CD4-positive, alpha-beta memory T cell (primary cell): ENCODE measurements around the gene FEN1. TPM values are rescaled to one million over a fixed set of nuclear protein-coding genes. Genes with fewer than 3 reads are reported as not detected.

ENCODE experiments used
- CTCF ChIA-PET: fragments of 350-600 bp; sonication (Branson Sonifier 250); formaldehyde crosslinking; loops from one replicate; lab custom pipeline; 2021; ENCODE audit warnings: inconsistent platforms; ENCODE audit not compliant: partially characterized antibody; lab: Charles Lee
- POLR2A ChIA-PET: fragments of 350-600 bp; sonication (Branson Sonifier 250); formaldehyde crosslinking; loops from one replicate; lab custom pipeline; 2021; ENCODE audit not compliant: partially characterized antibody; lab: Charles Lee
- DNase-seq, 5 donors: peaks; one replicate each; pipeline versions ENCODE4 v3.0.0 to v3.0.0-alpha.2; 2020 to 2022; ENCODE audit warnings: mixed read lengths in 1 of 5
- H3K27ac ChIP-seq: one replicate; pipeline ENCODE4 v1.7.0; 2013; ENCODE audit warnings: low read depth, low read length
- H3K27me3 ChIP-seq: 2 replicates; pipeline ENCODE4 v1.7.0; 2013; ENCODE audit warnings: mild to moderate bottlenecking, low read length, moderate library complexity; ENCODE audit not compliant: insufficient read depth
- H3K36me3 ChIP-seq: 2 replicates; pipeline ENCODE4 v1.7.0; 2013; ENCODE audit warnings: mild to moderate bottlenecking, low read length, moderate library complexity; ENCODE audit not compliant: insufficient read depth
- H3K4me1 ChIP-seq: 2 replicates; pipeline ENCODE4 v1.7.0; 2013; ENCODE audit warnings: mild to moderate bottlenecking, low read length, moderate library complexity; ENCODE audit not compliant: insufficient read depth
- H3K4me3 ChIP-seq, 2 donors: one replicate each; pipeline ENCODE4 v1.7.0; 2013; ENCODE audit warnings: low read length in 2 of 2, mild to moderate bottlenecking in 1 of 2
- H3K9me3 ChIP-seq, 2 donors: one replicate each; pipeline ENCODE4 v1.7.0; 2013; ENCODE audit warnings: low read length in 2 of 2, control low read depth in 1 of 2; ENCODE audit not compliant: control insufficient read depth in 1 of 2
- H3K27ac Mint-ChIP-seq, 7 donors: one replicate each; pipeline ENCODE4 v1.8.0; 2020 to 2021; ENCODE audit warnings: mixed read lengths in 7 of 7, mild to moderate bottlenecking in 6 of 7, inconsistent platforms in 3 of 7, moderate library complexity in 3 of 7
- H3K27me3 Mint-ChIP-seq, 2 donors: one replicate each; pipeline ENCODE4 v1.8.0; 2020 to 2021; ENCODE audit warnings: mixed read lengths in 2 of 2
- H3K36me3 Mint-ChIP-seq, 2 donors: one replicate each; pipeline ENCODE4 v1.8.0; 2020 to 2021; ENCODE audit warnings: mixed read lengths in 2 of 2, inconsistent platforms in 1 of 2, mild to moderate bottlenecking in 1 of 2
- H3K4me1 Mint-ChIP-seq, 4 donors: one replicate each; pipeline ENCODE4 v1.8.0; 2020 to 2021; ENCODE audit warnings: mixed read lengths in 4 of 4, mild to moderate bottlenecking in 1 of 4
- H3K4me3 Mint-ChIP-seq, 8 donors: one replicate each; pipeline ENCODE4 v1.8.0; 2020 to 2021; ENCODE audit warnings: mixed read lengths in 8 of 8, mild to moderate bottlenecking in 7 of 8, moderate library complexity in 6 of 8, inconsistent platforms in 3 of 8
- H3K9me3 Mint-ChIP-seq, 8 donors: one replicate each; pipeline ENCODE4 v1.8.0; 2020 to 2021; ENCODE audit warnings: mixed read lengths in 8 of 8, mild to moderate bottlenecking in 5 of 8, inconsistent platforms in 3 of 8, moderate library complexity in 1 of 8
- intact Hi-C: fragments of 100-400 bp; cut with micrococcal nuclease; formaldehyde crosslinking; loops from one replicate; pipeline ENCODE4 v1.15.1; 2023
- polyA plus RNA-seq, 2 donors: library from polyadenylated mRNA; unstranded; fragments of 300-500 nt; fragmentation: Illumina TruSeq; gene quantifications; one replicate each; pipeline ENCODE4 v1.2.3, GENCODE V29; 2021
- total RNA-seq, 2 experiments: library from RNA; stranded (reverse); gene quantifications; one replicate each; pipeline ENCODE4 v1.2.3, GENCODE V29; 2021

FEN1 gene
- total and polyA plus RNA-seq, 4 experiments from 2014 or later = 7.4 to 15.4 (median 10.4) TPM

DNA sequence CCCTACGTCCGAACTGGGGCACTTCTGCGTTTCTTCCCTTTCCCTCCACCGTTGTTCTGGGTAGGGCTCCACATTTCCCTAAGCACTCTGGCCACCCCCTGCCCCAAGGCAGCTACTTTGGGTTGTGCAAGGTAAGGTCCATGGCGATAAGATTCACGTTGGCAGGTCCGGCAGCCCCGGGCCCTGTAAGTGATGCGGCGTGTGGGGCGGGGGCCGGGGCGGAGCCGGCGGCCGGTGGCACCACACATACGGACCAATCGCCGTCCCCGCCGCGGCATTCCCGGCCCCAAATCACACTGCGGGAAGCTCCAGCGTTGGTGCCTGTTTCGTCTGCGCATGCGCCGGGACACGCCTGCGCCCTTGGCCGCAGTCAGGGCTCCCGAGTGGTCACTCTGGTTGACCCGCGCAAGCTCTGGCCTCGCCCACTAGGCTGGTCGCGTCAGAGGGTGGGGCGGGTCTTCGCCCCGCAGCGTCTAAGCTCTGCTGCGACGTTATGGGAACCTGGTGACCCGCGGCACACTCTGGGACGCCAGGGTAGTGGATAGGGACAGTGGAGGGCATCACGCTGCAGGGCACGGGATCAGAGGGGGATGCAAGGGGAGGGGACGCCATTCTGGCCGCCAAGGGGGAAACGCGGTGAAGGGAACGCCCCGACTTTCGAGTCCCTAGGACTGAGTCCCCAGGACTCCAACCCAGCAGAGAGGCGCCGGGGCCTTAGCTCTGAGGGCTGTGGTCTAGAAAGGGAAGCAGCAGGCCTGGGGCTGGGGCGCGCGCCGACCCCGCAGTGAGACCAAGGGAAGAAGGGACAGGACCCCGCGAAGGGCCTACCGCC lies 22.5 kb downstream of the FEN1 start:
- peaks cover 3 to 18% (median 7%) of the 10 kb centered on the region in 4 donors for H3K4me1 Mint-ChIP-seq
- no peaks in the 10 kb centered on the region for H3K9me3 ChIP-seq
- H3K36me3 ChIP-seq = no peaks in the 10 kb centered on the region
- peak overlapping the region; percentile 73 to 77 for H3K4me3 ChIP-seq
- H3K27me3 ChIP-seq = peaks cover 10% of the 10 kb centered on the region
- ChIA-PET CTCF (interaction anchor here (1.0 to 9.4 kb wide), 11 partner anchors 8 to 293 kb away, joined by 3 to 95 read pairs (median 8); partner anchors contain the start of genes FEN1 and TMEM258), POLR2A (interaction anchor here (0.6 to 4.1 kb wide), 11 partner anchors 11 to 309 kb away, joined by 3 to 28 read pairs (median 5); partner anchors contain the start of genes FADS2, FEN1, FTH1 and INCENP)
- intact Hi-C loops = loop anchor here (1.0 to 5.0 kb wide), 2 partner anchors 18 to 77 kb away; partner anchors contain the start of gene FADS3
- H3K27me3 Mint-ChIP-seq = peaks cover 4 to 19% of the 10 kb centered on the region in 2 donors
- peak overlapping the region in 6 of 7 donors; percentile 65 to 88 (median 76) for H3K27ac Mint-ChIP-seq
- H3K4me3 Mint-ChIP-seq = peak overlapping the region; percentile 84 to 97 (median 92)
- H3K27ac ChIP-seq = no peak overlapping the region
- H3K4me1 ChIP-seq = peaks cover 21% of the 10 kb centered on the region
- H3K9me3 Mint-ChIP-seq = no peaks in the 10 kb centered on the region
- peaks cover 0 to 4% of the 10 kb centered on the region in 2 donors for H3K36me3 Mint-ChIP-seq
- DNase-seq = peak in 3 of 5 donors; percentile 12 to 61 (median 45)

DNA sequence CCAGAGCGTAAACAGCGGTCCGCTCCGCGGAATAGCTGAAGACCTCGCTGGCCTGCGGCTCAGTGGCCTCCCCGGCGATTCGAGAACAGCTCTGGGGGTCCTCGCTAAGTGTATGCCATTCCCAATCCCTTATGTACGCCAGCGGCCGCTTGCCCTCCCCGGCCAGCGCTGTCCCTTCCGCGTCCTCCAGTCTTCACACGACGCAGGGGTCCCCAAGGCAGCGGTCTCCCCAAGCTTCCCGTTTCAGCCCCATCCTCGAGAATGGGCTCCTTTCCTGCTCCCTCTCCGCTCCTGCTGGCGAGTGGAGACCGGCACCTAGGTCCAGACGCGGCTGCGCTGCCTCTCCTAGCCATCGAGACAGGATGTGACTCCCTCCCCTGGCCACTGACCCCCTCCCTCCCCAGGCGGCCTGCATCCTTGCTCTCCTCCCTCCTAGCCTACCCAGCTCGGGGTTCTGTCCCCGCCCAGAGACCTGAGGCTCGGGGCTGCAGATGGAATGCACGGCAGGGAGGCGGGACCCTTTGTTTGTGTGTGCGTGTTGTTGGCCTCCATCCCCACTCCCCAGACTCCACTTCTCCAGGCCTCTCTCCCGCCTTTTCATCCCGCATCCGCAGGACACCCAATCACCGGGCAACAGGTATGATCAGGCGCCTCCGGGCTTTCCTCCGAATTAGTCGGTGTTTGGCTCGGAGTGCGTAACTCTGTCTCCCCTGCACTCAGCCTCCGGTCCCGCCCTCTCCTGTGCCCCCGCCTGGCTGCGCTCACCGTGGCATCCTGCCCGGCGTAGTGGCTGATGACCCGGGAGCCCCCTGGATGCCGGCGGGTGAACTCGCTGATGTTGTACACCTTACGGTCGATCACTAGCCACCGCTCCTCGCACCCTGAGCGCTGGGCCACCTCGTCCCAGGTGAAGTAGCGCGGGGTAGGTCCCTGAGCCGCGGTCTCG lies 23.4 kb downstream of the FEN1 start:
- ChIA-PET POLR2A (interaction anchor here (0.7 to 4.1 kb wide), 10 partner anchors 12 to 308 kb away, joined by 3 to 28 read pairs (median 12); partner anchors contain the start of genes FADS2, FEN1, FTH1 and INCENP), CTCF (interaction anchor here (1.0 to 9.4 kb wide), 9 partner anchors 9 to 292 kb away, joined by 3 to 95 read pairs (median 8); partner anchors contain the start of genes FEN1 and TMEM258)
- peak overlapping the region; percentile 73 to 77 for H3K4me3 ChIP-seq
- H3K9me3 Mint-ChIP-seq = no peaks in the 10 kb centered on the region
- peaks cover 0 to 4% of the 10 kb centered on the region in 2 donors for H3K36me3 Mint-ChIP-seq
- H3K27me3 ChIP-seq = peaks cover 10% of the 10 kb centered on the region
- H3K4me1 Mint-ChIP-seq = peaks cover 3 to 18% (median 7%) of the 10 kb centered on the region in 4 donors
- peak; percentile 38 to 71 (median 58) for DNase-seq
- no peaks in the 10 kb centered on the region for H3K9me3 ChIP-seq
- H3K4me3 Mint-ChIP-seq = peak overlapping the region; percentile 84 to 97 (median 92)
- H3K36me3 ChIP-seq = no peaks in the 10 kb centered on the region
- peak overlapping the region; percentile 5 to 96 (median 83) for H3K27ac Mint-ChIP-seq
- peaks cover 4 to 19% of the 10 kb centered on the region in 2 donors for H3K27me3 Mint-ChIP-seq
- intact Hi-C loops = loop anchor here (1.0 to 5.0 kb wide), 3 partner anchors 19 to 76 kb away; partner anchors contain the start of genes FADS3, FEN1 and TMEM258
- H3K27ac ChIP-seq = peak overlapping the region; percentile 34
- H3K4me1 ChIP-seq = peaks cover 21% of the 10 kb centered on the region

DNA sequence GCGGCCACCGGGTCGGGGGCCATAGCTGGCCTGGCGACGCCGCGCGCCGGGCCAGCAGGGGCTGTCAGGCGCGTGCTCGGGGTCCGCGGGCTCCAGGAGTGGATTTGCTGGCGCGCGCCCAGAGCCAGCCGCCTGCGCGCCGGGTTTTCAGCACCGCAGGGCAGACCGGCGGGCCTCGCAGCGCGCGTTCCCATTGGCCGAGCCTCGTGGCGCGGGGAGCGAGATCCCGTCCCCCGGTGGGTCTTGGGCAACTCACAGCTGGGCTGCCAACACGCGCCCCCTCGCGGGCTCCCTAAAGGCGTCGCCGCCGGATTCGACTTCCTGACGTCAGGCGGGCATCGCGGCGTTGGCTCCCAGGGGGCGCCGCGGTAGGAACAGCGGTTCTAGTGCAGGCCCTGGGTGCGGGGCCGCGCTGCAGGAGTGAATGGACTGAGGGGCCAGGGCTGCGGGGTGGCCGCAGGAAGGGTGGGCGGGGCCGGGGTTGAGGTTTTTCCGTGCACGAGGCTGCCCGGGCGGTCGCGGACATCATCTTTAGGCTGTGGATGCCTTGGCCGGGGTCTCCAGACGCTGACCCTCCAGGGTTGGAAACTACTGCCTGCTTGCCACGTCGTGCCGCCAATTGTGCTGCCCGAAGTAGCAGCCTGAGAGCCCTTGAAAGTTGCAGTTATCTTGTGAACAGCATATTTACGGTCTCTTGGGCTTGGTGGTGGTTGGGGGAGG lies 24.2 kb downstream of the FEN1 start, which contains the start of gene FADS1:
Gene FADS1, minus strand, starts transcription at position 268 of the 720 bp plus-strand sequence. Its CDS starts 74 bp downstream, at position 194.
- CTCF ChIA-PET = interaction anchor here (1.4 to 9.4 kb wide), 4 partner anchors 12 to 81 kb away, joined by 4 to 95 read pairs (median 10); partner anchors contain the start of genes FEN1 and TMEM258
- intact Hi-C loops = loop anchor here (2.0 to 5.0 kb wide), 2 partner anchors 24 to 75 kb away; partner anchors contain the start of genes FADS3, FEN1 and TMEM258
- H3K27ac Mint-ChIP-seq = peak within 1 kb of the TSS; percentile 5 to 96 (median 83)
- Histone ChIP-seq H3K4me3 (peak within 1 kb of the TSS; percentile 73 to 77), H3K4me1 (peaks cover 21% of the 10 kb centered on the region), H3K9me3 (no peaks in the 10 kb centered on the region), H3K27me3 (peaks cover 10% of the 10 kb centered on the region), H3K27ac (peak within 1 kb of the TSS; percentile 34), H3K36me3 (no peaks in the 10 kb centered on the region)
- H3K4me1 Mint-ChIP-seq = peaks cover 3 to 18% (median 7%) of the 10 kb centered on the region in 4 donors
- peaks cover 0 to 4% of the 10 kb centered on the region in 2 donors for H3K36me3 Mint-ChIP-seq
- H3K9me3 Mint-ChIP-seq = no peaks in the 10 kb centered on the region
- peak; percentile 54 to 79 (median 68) for DNase-seq
- POLR2A ChIA-PET = interaction anchor here (0.7 to 4.1 kb wide), 6 partner anchors 12 to 151 kb away, joined by 3 to 28 read pairs (median 20); partner anchors contain the start of genes FADS2, FEN1 and TMEM258
- H3K27me3 Mint-ChIP-seq = peaks cover 4 to 19% of the 10 kb centered on the region in 2 donors
- peak within 1 kb of the TSS; percentile 84 to 97 (median 92) for H3K4me3 Mint-ChIP-seq

DNA sequence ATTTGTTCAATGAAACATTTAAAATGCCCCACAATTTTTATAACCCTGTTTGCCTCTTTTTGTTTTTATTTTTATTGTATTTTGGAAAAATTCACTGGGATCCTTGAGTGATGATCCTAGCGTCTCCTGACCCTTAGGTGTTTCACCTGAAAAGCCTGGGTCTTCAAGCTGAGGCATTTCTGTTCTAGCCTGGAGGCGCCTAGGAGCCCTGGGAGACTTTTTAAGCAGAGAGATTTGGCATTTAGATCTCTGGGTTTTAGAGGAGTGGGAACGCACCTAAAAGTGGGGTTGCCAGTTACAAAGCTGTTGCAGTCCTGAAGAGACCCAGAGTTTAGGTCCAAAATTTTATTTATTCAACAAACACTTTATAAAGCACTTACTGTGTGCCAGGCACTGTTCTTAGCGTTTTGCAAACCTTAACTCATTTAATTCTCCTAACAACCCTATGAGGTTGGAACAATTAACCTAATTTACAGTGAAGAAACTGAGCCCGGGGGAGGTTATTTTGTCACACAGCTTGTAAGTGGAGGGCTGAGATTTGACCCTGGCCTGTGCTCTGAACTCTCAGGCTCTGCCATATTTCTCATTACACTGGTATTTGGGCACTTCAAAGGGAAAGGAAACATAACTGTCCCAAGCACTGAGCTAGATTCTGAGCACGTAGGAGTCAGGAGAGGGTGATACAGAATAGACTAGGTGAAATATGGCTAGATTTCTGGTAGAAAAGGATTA lies 24.9 kb downstream of the FEN1 start:
- Mint-ChIP-seq H3K36me3 (peaks cover 0 to 4% of the 10 kb centered on the region in 2 donors), H3K9me3 (no peaks in the 10 kb centered on the region), H3K27ac (peak overlapping the region in 2 of 7 donors; percentile 68 to 71), H3K27me3 (peaks cover 4 to 18% of the 10 kb centered on the region in 2 donors), H3K4me1 (peaks cover 3 to 18% (median 7%) of the 10 kb centered on the region in 4 donors), H3K4me3 (peak overlapping the region; percentile 71 to 86 (median 80))
- no peaks in the 10 kb centered on the region for H3K9me3 ChIP-seq
- H3K4me1 ChIP-seq = peaks cover 21% of the 10 kb centered on the region
- ChIA-PET CTCF (interaction anchor here (1.4 to 9.4 kb wide), 2 partner anchors 22 to 81 kb away, joined by 4 to 95 read pairs; partner anchors contain the start of genes FEN1 and TMEM258), POLR2A (interaction anchor here (1.3 to 4.1 kb wide), 4 partner anchors 11 to 150 kb away, joined by 6 to 28 read pairs (median 20); partner anchors contain the start of genes FADS2, FEN1 and TMEM258)
- no peaks in the 10 kb centered on the region for H3K36me3 ChIP-seq
- no peak for DNase-seq
- H3K27me3 ChIP-seq = peaks cover 10% of the 10 kb centered on the region
- H3K4me3 ChIP-seq = no peak overlapping the region
- H3K27ac ChIP-seq = no peak overlapping the region
- intact Hi-C loops = loop anchor here (2.0 to 5.0 kb wide), 2 partner anchors 25 to 75 kb away; partner anchors contain the start of genes FADS3, FEN1 and TMEM258

DNA sequence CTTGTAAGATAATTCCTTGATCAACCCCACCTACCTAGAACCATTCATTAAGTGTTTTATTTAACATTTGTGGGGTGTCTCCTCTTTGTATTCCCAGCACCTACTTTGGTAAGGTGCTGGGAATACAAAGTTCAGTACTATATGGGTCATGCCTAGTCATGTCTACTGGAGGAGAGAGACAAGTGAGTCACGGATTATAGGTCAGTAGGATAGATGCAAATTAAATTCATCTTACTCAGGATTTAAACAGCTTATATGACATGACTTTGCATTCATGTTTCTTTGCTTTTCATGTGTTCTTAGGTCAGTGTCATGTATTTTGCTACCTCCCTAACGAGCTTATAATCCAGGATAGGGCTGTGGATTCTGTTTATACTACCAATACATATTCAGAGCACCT lies 27.5 kb downstream of the FEN1 start:
- H3K4me1 Mint-ChIP-seq = peaks cover 1 to 12% (median 4%) of the 10 kb centered on the region in 4 donors

More for the DNA sequence above, 27.5 kb downstream of the FEN1 start:
- Histone ChIP-seq H3K27me3 (peaks cover 5% of the 10 kb centered on the region), H3K36me3 (no peaks in the 10 kb centered on the region), H3K27ac (no peak overlapping the region), H3K4me1 (peaks cover 13% of the 10 kb centered on the region), H3K9me3 (no peaks in the 10 kb centered on the region), H3K4me3 (no peak overlapping the region)
- Mint-ChIP-seq H3K4me3 (no peak overlapping the region), H3K27ac (no peak overlapping the region), H3K27me3 (peaks cover 0 to 15% of the 10 kb centered on the region in 2 donors), H3K36me3 (no peaks in the 10 kb centered on the region), H3K9me3 (no peaks in the 10 kb centered on the region)
- DNase-seq = no peak
- ChIA-PET CTCF (interaction anchor here (1.2 to 1.3 kb wide), 2 partner anchors 9 to 23 kb away, joined by 3 to 5 read pairs; no protein-coding TSS in a partner anchor), POLR2A (no interaction called here)
- intact Hi-C loops = no loop called here
